HFF-Myc (cell line): ENCODE results near the gene BCAS3.

ENCODE experiments used
- DNase-seq: peaks from one replicate; pipeline ENCODE4 v3.0.0-alpha.2; 2011; ENCODE audit warnings: low read depth; ENCODE audit errors: extremely low read depth
- H3K4me3 ChIP-seq: replicated peaks from 2 replicates; pipeline ENCODE4 v1.5.1; 2011; ENCODE audit warnings: low read depth, mild to moderate bottlenecking, control low read depth, low read length
- TF ChIP-seq, protein P1 (sequence below): IDR thresholded peaks from 2 replicates; pipeline ENCODE4 v1.5.1; 2012; ENCODE audit warnings: mild to moderate bottlenecking, low read depth, low read length, control low read depth; ENCODE audit errors: missing control alignments

Gene BCAS3

GRCh38 chr17:61227866-61228265, 550.2 kb downstream of the BCAS3 start:
- no peak overlapping the region for H3K4me3 ChIP-seq
- TF ChIP-seq, protein P1, sequence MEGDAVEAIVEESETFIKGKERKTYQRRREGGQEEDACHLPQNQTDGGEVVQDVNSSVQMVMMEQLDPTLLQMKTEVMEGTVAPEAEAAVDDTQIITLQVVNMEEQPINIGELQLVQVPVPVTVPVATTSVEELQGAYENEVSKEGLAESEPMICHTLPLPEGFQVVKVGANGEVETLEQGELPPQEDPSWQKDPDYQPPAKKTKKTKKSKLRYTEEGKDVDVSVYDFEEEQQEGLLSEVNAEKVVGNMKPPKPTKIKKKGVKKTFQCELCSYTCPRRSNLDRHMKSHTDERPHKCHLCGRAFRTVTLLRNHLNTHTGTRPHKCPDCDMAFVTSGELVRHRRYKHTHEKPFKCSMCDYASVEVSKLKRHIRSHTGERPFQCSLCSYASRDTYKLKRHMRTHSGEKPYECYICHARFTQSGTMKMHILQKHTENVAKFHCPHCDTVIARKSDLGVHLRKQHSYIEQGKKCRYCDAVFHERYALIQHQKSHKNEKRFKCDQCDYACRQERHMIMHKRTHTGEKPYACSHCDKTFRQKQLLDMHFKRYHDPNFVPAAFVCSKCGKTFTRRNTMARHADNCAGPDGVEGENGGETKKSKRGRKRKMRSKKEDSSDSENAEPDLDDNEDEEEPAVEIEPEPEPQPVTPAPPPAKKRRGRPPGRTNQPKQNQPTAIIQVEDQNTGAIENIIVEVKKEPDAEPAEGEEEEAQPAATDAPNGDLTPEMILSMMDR: no peak
- no peak for DNase-seq

DNA sequence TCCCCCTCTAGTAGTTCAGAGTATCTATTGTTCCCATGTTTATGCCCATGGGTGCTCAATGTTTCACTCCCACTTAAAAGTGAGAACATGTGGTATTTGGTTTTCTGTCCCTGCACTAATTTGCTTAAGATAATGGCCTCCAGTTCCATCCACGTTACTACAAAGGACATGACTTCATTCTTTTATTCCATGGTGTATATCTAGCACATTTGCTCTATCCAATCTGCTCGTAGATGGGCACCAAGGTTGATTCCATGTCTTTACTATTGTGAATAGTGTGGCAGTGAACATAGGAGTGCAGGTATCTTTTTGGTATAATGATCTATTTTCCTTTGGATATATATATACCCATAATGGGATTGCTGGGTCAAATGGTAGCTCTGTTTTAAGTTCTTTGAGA, 552.8 kb downstream of the BCAS3 start:
- H3K4me3 ChIP-seq: no peak overlapping the region
- no peak for DNase-seq
- TF ChIP-seq, protein P1: no peak

DNA sequence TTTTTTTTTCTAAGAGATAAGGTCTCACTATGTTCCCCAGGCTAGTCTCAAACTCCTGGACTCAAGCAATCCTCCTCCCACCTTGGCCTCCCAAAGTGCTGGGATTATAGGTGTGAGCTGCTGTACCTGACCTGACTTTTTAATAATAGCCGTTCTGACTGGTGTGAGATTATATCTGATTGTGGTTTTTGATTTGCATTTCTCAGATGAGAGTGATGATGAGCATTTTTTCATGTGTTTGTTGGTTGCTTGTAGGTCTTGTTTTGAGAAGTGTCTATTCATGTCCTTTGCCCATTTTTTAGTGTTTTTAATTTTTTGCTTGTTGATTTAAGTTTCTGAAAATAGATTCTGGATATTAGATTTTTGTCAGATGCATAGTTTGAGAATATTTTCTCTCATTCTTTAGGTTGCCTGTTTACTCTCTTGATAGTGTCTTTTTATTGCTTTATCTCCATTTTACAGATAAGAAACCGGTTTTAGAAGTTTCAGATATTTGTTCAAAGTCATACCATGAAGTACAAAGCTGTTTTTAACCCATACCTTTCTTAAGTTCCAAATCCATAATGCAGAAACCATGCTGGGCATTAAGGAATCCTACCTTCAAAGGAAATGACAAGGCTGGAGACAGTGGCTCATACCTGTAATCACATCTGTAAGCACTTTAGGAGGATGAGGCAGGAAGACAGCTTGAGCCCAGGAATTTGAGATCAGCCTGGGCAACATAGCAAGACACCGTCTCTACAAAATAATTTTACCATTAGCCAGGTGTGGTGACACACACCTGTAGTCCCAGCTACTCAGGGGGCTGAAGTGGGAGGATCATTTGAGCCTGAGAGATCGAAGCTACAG, 553.5 kb downstream of the BCAS3 start:
- no peak overlapping the region for H3K4me3 ChIP-seq
- no peak for DNase-seq
- TF ChIP-seq, protein P1: no peak

- DNase-seq: no peak
- TF ChIP-seq, protein P1: no peak
- H3K4me3 ChIP-seq: no peak overlapping the region
Observed at GRCh38 chr17:61232871-61233270, 555.2 kb downstream of the BCAS3 start.

- no peak for DNase-seq
- H3K4me3 ChIP-seq: no peak overlapping the region
- TF ChIP-seq, protein P1: no peak
Observed at GRCh38 chr17:61233991-61234750, 556.5 kb downstream of the BCAS3 start.

DNA sequence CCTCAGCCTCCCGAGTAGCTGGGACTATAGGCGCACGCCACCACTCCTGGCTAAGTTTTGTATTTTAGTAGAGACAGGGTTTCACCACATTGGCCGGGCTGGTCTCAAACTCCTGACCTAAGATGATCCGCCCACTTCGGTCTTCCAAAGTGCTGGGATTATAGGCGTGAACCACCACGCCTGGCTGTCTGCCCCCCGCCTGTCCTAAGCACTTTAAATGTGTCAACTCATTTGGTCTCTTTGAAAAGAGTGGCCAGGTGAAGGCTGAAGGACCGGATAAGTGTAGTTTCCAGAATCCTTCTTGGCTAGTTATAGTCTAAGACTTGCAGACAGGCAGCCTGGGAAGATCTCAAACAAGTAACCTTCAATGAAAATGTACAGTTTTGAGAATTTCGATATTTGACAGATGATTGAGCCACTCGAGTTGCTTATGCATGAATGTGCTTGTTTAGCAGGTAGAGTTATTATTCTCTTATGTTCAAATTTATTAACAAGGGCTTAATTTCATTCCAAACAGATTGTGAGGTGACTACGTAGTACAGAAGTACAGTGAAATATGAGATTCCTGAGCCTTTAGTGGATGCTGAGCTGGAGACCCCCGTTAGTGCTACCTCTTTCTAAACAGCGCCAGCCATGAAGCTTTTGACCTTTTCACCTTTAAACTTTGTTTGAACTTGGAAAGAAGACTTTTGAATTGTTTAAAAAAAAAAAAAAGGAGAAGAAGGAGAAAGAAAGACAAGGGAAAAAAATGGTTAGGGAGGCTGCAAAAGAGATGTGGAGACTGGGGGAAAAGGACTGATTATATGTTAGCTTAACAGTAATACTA, 557.6 kb downstream of the BCAS3 start:
- no peak for DNase-seq
- TF ChIP-seq, protein P1: no peak

More for the DNA sequence above, 557.6 kb downstream of the BCAS3 start:
- no peak overlapping the region for H3K4me3 ChIP-seq
